Activated CD4-positive, alpha-beta memory T cell treated with anti-CD3 and anti-CD28 coated beads for 36 hours (primary cell): Measurements from ENCODE around the gene ZNF19. TPM values are rescaled to one million over a fixed set of nuclear protein-coding genes. Genes with fewer than 3 reads are reported as not detected.

ENCODE experiments used
- CTCF ChIA-PET: fragments of 350-600 bp; sonication (Branson Sonifier 250); formaldehyde crosslinking; loops from one replicate; lab custom pipeline; 2021; ENCODE audit warnings: antibody characterized with exemption, inconsistent platforms; lab: Charles Lee
- POLR2A ChIA-PET: fragments of 350-600 bp; sonication (Branson Sonifier 250); formaldehyde crosslinking; loops from one replicate; lab custom pipeline; 2021; ENCODE audit warnings: antibody characterized with exemption; lab: Charles Lee
- DNase-seq: peaks from one replicate; pipeline ENCODE4 v3.0.0-alpha.2; 2020
- H3K27ac Mint-ChIP-seq: one replicate; pipeline ENCODE4 v1.8.0; 2021; ENCODE audit warnings: mixed read lengths
- H3K27me3 Mint-ChIP-seq: one replicate; pipeline ENCODE4 v1.8.0; 2021; ENCODE audit warnings: mixed read lengths
- H3K36me3 Mint-ChIP-seq: one replicate; pipeline ENCODE4 v1.8.0; 2021; ENCODE audit warnings: mixed read lengths
- H3K4me1 Mint-ChIP-seq: one replicate; pipeline ENCODE4 v1.8.0; 2021; ENCODE audit warnings: low read depth, mixed read lengths
- H3K4me3 Mint-ChIP-seq: one replicate; pipeline ENCODE4 v1.8.0; 2021; ENCODE audit warnings: mild to moderate bottlenecking, mixed read lengths
- H3K9me3 Mint-ChIP-seq: one replicate; pipeline ENCODE4 v1.8.0; 2021; ENCODE audit warnings: mixed read lengths
- intact Hi-C: fragments of 100-400 bp; cut with micrococcal nuclease; formaldehyde crosslinking; loops from one replicate; pipeline ENCODE4 v1.15.1; 2023
- total RNA-seq, 2 experiments: library from RNA; stranded (reverse); gene quantifications; one replicate each; pipeline ENCODE4 v1.2.3, GENCODE V29; 2021

Gene ZNF19
- total RNA-seq, 2 experiments from 2014 or later, result 2.4 to 2.7 TPM

DNA sequence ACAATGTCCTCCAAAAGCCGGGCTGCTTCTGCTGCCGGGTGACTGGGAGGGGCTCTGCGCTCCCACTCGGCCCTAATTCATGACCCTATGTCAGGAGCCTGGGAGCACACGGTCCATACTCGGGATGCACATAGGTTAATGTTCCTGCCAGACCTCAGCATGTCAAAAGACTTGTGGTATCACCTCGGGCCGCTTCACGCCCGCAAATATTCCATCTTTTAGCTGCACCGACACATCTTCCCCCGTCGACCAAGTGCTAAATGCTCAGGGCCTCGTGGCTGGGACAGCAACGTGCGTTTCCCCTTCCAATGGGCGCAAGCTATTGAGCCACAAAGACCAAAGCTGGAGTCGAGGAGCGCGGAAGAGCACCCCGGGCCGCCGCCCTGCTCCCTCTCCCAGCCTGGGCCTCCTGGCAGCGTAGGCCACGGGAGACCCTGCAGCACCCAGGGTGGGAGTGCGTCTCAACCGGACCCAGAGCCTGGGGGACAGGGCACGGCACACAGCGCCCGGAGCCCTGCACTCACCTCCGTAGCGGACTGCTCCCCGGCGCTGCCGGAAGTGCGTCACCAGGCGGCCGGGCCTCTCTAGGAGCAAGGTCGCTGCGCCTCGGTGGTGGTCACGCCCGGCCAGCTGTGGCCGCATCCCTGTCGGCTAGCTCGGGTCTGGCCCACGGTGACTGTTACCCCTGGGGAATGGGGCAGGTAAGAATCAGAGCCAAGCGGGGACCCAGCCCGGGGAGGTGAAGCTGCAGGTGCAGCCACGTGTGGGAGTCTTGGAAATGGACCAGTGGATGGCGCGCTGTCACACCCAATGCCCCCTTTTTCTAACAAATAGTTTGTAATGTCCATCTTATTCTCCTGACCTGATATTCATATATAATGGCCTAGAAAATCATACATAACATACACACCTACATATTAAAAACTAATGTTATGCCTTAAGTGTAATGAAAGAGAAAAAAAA, 27.2 kb downstream of the ZNF19 start, which contains the start of gene ZNF23:
Gene ZNF23 (minus strand): TSS at position 562 of the 963 bp plus-strand sequence. CDS start 5,451 bp downstream, outside the sequence.
- ChIA-PET POLR2A (interaction anchor here (0.9 to 1.3 kb wide), 2 partner anchors 22 to 172 kb away, joined by 3 to 13 read pairs; no protein-coding TSS in a partner anchor), CTCF (interaction anchor here (0.5 to 2.0 kb wide), 11 partner anchors 22 to 486 kb away, joined by 3 to 11 read pairs (median 4); partner anchors contain the start of gene ZNF19)
- peak; percentile 84 for DNase-seq
- peak within 1 kb of the TSS; percentile 84 for H3K4me3 Mint-ChIP-seq
- H3K9me3 Mint-ChIP-seq, result no peaks in the 10 kb centered on the region
- H3K36me3 Mint-ChIP-seq, result no peaks in the 10 kb centered on the region
- intact Hi-C loops, result loop anchor here (1.0 to 10.0 kb wide), 3 partner anchors 22 to 263 kb away; partner anchors contain the start of gene PHLPP2
- H3K4me1 Mint-ChIP-seq, result peaks cover 18% of the 10 kb centered on the region
- no peaks in the 10 kb centered on the region for H3K27me3 Mint-ChIP-seq
- peak within 1 kb of the TSS; percentile 77 for H3K27ac Mint-ChIP-seq

DNA sequence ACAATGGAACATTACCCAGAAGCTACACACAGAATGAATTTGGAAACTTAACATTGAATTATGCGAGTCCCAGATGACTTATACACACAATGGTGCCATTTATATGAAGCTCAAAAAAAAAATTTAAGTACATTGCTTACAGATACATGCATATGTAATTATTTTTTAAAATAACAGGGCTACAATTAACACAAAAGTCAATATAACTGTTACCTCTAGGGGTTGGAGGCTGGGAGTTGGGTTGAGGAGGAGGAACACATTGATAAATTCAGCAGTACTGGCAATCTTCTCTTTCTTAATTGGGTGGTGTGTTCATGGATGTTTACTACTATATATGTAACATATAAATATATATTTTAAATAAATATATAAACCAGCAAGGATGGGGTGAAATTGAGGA, 28.2 kb downstream of the ZNF19 start:
- ChIA-PET POLR2A (no interaction called here), CTCF (interaction anchor here (1.5 to 2.0 kb wide), 3 partner anchors 21 to 104 kb away, joined by 5 to 11 read pairs (median 6); no protein-coding TSS in a partner anchor)
- Mint-ChIP-seq H3K27ac (no peak overlapping the region), H3K4me3 (peak overlapping the region; percentile 84), H3K27me3 (no peaks in the 10 kb centered on the region), H3K36me3 (peaks cover 6% of the 10 kb centered on the region), H3K4me1 (peaks cover 18% of the 10 kb centered on the region), H3K9me3 (no peaks in the 10 kb centered on the region)
- intact Hi-C loops, result loop anchor here (10.0 kb wide), 1 partner anchor 264 kb away; the partner anchor contains the start of gene PHLPP2
- DNase-seq, result no peak

DNA sequence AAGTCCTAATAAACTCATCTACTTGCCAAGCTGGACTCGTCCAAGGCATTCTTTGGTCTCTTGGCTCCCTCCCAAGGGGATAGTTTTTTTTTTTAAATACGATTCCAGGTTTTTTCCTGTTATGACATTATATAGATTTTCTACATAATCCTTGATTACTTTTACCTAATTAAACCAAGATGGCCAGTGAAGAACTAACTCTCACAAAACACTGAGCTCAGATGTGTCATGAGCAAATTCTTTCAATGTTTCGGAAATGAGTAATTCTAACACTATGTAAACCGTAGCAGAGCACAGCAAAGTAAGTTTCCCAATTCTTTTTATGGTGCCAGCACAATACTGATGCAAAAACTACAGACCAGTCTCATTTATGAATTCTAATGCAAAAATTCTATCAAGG, 28.9 kb downstream of the ZNF19 start:
- Mint-ChIP-seq H3K27ac (no peak overlapping the region), H3K27me3 (no peaks in the 10 kb centered on the region), H3K4me1 (peaks cover 18% of the 10 kb centered on the region)

DNA sequence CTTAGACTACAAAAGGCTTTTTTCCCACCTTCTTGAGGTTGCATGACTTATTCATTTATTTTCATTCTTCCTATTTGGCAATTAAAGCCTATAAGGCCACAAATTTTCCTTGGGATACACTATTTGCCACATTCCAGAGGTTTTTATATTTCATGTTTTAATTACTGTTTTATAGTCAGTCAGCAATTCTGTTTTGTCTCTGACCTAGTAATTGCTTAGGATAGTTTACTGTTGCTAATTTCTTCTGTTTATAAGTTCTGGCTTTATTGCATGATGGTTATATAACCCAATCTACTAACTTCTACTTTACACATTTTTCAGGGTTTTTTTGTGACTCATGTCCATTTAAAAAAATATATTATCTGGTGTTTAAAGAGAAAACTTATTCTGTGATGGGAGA, 29.6 kb downstream of the ZNF19 start:
- no peak overlapping the region for H3K4me3 Mint-ChIP-seq
- no peak overlapping the region for H3K27ac Mint-ChIP-seq
- peaks cover 18% of the 10 kb centered on the region for H3K4me1 Mint-ChIP-seq
- ChIA-PET CTCF (no interaction called here), POLR2A (no interaction called here)
- H3K9me3 Mint-ChIP-seq, result no peaks in the 10 kb centered on the region
- intact Hi-C loops, result no loop called here
- no peaks in the 10 kb centered on the region for H3K27me3 Mint-ChIP-seq
- peaks cover 16% of the 10 kb centered on the region for H3K36me3 Mint-ChIP-seq
- DNase-seq, result no peak

More for the DNA sequence above, 28.9 kb downstream of the ZNF19 start:
- Mint-ChIP-seq H3K9me3 (no peaks in the 10 kb centered on the region), H3K36me3 (peaks cover 8% of the 10 kb centered on the region), H3K4me3 (no peak overlapping the region)
- ChIA-PET CTCF (interaction anchor here (1.5 to 2.0 kb wide), 3 partner anchors 20 to 105 kb away, joined by 5 to 11 read pairs (median 6); no protein-coding TSS in a partner anchor), POLR2A (no interaction called here)
- no peak for DNase-seq
- intact Hi-C loops, result loop anchor here (10.0 kb wide), 1 partner anchor 265 kb away; the partner anchor contains the start of gene PHLPP2

DNA sequence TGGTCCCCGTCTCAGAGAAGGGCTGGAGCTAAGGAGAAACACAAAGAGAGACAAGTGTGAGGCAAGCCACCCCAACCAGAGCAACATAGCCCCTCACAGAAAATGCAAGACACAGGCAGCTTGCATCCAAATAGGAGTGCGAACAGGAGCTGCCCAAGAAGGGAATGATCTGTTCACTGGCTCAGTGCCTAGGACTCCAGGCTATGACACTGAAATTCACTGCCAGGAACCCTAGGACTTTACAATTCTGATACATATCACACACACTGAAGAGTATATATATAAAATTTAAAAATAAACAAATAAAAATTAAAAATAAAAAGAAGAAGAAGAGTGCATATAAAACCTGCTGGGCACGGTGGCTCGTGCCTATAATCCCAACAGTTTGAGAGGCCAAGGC, 32.3 kb downstream of the ZNF19 start:
- H3K36me3 Mint-ChIP-seq, result peaks cover 43% of the 10 kb centered on the region
- POLR2A ChIA-PET, result no interaction called here
- no peak for DNase-seq
- CTCF ChIA-PET, result no interaction called here
- H3K4me1 Mint-ChIP-seq, result peaks cover 8% of the 10 kb centered on the region
- intact Hi-C loops, result no loop called here
- no peaks in the 10 kb centered on the region for H3K27me3 Mint-ChIP-seq
- H3K9me3 Mint-ChIP-seq, result peaks cover 12% of the 10 kb centered on the region
- no peak overlapping the region for H3K4me3 Mint-ChIP-seq
- no peak overlapping the region for H3K27ac Mint-ChIP-seq

DNA sequence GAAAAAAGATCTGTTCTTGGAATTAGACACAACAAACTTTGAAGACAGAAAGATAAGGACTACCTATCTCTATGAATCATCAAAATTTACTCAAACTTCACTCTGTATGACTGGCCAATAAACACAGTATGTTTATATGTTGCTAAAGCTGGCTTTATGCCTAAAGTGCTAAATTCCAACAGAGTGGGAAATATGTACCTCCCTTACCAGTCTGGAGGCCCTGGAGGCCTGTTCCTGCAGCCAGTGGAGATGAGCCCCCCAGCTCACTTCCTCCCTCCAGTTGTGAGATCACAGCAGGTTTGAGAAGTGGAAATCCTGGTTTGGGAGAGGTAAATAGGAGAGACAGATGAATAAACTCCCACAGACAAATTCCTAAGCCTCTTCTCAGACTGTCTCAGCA, 36.1 kb downstream of the ZNF19 start:
- Mint-ChIP-seq H3K27me3 (no peaks in the 10 kb centered on the region), H3K27ac (no peak overlapping the region), H3K4me3 (no peak overlapping the region), H3K9me3 (peaks cover 47% of the 10 kb centered on the region), H3K4me1 (no peaks in the 10 kb centered on the region), H3K36me3 (peaks cover 79% of the 10 kb centered on the region)
- ChIA-PET CTCF (no interaction called here), POLR2A (no interaction called here)
- DNase-seq, result no peak
- intact Hi-C loops, result no loop called here

DNA sequence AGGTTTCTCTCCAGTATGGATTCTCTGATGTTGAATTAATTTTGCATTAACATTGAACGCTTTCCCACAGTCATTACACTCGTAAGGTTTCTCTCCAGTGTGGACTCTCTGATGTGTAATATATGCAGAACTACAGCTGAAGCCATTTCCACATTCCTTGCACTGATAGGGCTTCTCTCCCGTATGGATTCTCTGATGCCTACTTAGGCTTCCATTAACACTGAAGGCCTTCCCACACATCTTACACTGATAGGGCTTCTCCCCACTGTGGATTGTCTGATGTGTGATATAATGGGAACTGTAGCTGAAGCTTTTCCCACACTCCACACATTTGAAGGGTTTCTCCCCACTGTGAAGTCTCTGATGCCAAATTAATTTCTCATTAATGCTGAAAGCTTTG, 40.1 kb downstream of the ZNF19 start:
- ChIA-PET POLR2A (no interaction called here), CTCF (no interaction called here)
- no peak for DNase-seq
- H3K27ac Mint-ChIP-seq, result no peak overlapping the region
- peaks cover 68% of the 10 kb centered on the region for H3K36me3 Mint-ChIP-seq
- H3K9me3 Mint-ChIP-seq, result peaks cover 75% of the 10 kb centered on the region
- H3K27me3 Mint-ChIP-seq, result no peaks in the 10 kb centered on the region
- no peak overlapping the region for H3K4me3 Mint-ChIP-seq
- no peaks in the 10 kb centered on the region for H3K4me1 Mint-ChIP-seq
- intact Hi-C loops, result no loop called here

DNA sequence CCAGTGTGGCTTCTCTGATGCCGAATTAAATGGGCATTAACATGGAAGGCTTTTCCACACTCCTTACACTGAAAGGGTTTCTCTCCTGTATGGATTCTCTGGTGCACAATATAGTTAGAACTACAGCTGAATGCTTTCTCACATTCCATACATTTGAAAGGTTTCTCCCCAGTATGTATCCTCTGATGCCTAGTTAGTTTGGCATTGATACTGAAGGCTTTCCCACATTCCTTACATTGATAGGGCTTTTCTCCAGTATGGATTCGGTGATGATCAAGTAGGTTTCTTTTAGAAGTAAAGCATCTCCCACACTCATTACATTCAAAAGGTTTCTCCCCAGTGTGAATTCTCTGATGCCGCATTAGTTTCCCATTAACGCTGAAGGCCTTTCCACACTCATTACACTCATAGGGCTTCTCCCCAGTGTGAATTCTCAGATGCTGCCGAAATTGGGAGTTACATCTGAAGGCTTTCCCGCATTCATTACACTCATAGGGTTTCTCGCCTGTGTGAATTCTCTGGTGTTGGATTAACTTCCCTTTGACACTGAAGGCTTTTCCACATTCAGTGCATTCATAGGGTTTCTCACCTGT, 40.8 kb downstream of the ZNF19 start:
- intact Hi-C loops, result no loop called here
- ChIA-PET CTCF (no interaction called here), POLR2A (no interaction called here)
- Mint-ChIP-seq H3K4me1 (no peaks in the 10 kb centered on the region), H3K9me3 (peaks cover 78% of the 10 kb centered on the region), H3K4me3 (no peak overlapping the region), H3K36me3 (peaks cover 61% of the 10 kb centered on the region), H3K27ac (no peak overlapping the region), H3K27me3 (no peaks in the 10 kb centered on the region)
- no peak for DNase-seq

DNA sequence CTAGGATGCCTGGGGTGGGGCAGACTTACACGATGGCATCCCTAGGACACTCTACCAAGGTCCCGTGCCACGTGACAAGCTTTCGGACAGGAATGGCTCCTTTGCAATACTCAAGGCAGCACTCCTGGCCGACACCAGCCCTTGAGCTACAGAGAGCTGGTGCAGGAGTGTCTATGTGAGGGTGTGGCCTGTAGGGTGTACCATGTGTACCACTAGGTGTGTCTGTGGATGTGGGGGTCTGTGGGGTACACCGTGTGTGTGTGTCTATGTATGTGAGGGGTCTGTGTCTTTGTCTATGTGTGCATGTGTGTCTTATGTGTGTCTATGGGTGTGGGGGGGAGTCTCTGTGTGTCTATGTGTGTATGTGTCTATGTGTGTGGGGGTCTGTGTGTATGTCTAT, 45.4 kb downstream of the ZNF19 start:
- no peak for DNase-seq
- H3K9me3 Mint-ChIP-seq, result peaks cover 38% of the 10 kb centered on the region
- H3K27me3 Mint-ChIP-seq, result peaks cover under 1% of the 10 kb centered on the region
- ChIA-PET CTCF (no interaction called here), POLR2A (no interaction called here)
- no peak overlapping the region for H3K4me3 Mint-ChIP-seq
- H3K4me1 Mint-ChIP-seq, result no peaks in the 10 kb centered on the region
- intact Hi-C loops, result loop anchor here (5.0 kb wide), 1 partner anchor 54 kb away; no protein-coding TSS in a partner anchor
- H3K36me3 Mint-ChIP-seq, result peaks cover 16% of the 10 kb centered on the region
- no peak overlapping the region for H3K27ac Mint-ChIP-seq

DNA sequence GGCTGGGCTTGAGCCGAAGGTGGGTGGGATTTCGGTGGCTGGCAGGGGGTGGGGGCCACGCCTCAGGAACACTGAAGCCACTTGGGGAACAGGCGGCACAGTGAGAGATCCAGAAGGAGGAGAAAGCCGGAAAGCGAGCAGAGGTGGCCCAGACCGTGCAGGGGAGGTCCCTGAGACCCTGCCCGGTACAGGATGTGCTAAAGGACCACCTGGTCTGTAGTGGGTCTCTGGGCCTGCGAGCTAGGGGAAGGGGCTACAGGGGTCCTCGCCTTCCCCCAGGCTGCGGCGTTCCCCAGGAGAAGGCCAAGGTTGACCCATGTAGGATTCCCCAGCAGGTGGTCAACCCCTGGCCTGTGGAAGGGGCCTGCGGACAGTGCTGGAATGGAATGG, 47.1 kb downstream of the ZNF19 start, which contains the start of gene TLE7:
Gene TLE7 (minus strand): TSS at position 4 of the 390 bp plus-strand sequence. CDS start 8,730 bp downstream, outside the sequence.
- Mint-ChIP-seq H3K36me3 (peaks cover under 1% of the 10 kb centered on the region), H3K27ac (no peak within 1 kb of the TSS), H3K27me3 (peaks cover 8% of the 10 kb centered on the region), H3K4me3 (no peak within 1 kb of the TSS), H3K4me1 (no peaks in the 10 kb centered on the region), H3K9me3 (peaks cover 21% of the 10 kb centered on the region)
- DNase-seq, result no peak
- intact Hi-C loops, result loop anchor here (5.0 kb wide), 1 partner anchor 55 kb away; no protein-coding TSS in a partner anchor
- POLR2A ChIA-PET, result no interaction called here
- CTCF ChIA-PET, result interaction anchor here (0.7 kb wide), 1 partner anchor 57 kb away, joined by 3 read pairs; no protein-coding TSS in a partner anchor

DNA sequence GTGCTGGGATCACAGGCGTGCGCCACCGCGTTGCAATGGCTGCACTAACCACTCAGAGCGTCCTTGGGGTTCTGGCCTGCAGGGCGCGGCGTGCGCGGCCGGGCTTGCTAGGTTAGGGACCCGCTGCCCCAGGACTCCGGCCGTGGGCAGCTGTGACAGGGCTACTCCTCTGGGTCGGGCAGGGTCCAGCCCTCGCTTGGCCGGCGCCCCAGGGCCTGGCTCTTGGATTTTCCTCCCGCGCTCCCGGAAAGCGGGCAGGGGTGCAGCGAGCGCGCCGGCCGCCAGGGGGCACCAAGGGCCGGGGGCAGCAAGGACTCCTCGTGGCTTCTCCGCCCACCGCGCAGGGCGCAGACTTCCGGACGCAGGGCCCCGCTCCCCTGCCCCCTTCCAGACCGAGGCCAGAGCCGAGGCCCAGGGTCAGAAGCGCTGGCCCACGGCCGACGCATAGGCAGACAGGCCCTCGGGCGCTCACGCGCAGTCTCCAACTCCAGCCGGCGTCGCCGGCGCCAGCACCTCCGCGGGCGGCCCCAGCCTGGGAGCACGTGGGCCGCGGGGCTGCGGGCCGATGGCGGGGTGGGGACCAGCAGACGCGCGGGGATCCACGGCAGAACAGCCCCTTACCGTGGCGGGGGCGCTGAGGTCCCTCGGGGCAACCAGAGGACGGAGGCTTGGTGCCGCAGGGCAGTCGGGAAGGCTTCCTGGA, 47.6 kb downstream of the ZNF19 start:
- peaks cover 20% of the 10 kb centered on the region for H3K9me3 Mint-ChIP-seq
- intact Hi-C loops, result loop anchor here (5.0 kb wide), 1 partner anchor 56 kb away; no protein-coding TSS in a partner anchor
- CTCF ChIA-PET, result interaction anchor here (2.4 kb wide), 1 partner anchor 29 kb away, joined by 14 read pairs; no protein-coding TSS in a partner anchor
- no peak overlapping the region for H3K27ac Mint-ChIP-seq
- POLR2A ChIA-PET, result no interaction called here
- DNase-seq, result peak; percentile 44
- H3K36me3 Mint-ChIP-seq, result no peaks in the 10 kb centered on the region
- no peaks in the 10 kb centered on the region for H3K4me1 Mint-ChIP-seq
- peaks cover 10% of the 10 kb centered on the region for H3K27me3 Mint-ChIP-seq
- no peak overlapping the region for H3K4me3 Mint-ChIP-seq
